GM21576 (cell line): ENCODE measurements around the gene NADK.

Experiments used
- ATAC-seq: cut with Tn5 transposase; IDR thresholded peaks from one replicate; pipeline ENCODE4 v1.9.1; 2021; ENCODE audit warnings: mild to moderate bottlenecking, moderate library complexity; ENCODE audit not compliant: unreplicated experiment

NADK gene, protein sequence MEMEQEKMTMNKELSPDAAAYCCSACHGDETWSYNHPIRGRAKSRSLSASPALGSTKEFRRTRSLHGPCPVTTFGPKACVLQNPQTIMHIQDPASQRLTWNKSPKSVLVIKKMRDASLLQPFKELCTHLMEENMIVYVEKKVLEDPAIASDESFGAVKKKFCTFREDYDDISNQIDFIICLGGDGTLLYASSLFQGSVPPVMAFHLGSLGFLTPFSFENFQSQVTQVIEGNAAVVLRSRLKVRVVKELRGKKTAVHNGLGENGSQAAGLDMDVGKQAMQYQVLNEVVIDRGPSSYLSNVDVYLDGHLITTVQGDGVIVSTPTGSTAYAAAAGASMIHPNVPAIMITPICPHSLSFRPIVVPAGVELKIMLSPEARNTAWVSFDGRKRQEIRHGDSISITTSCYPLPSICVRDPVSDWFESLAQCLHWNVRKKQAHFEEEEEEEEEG

DNA sequence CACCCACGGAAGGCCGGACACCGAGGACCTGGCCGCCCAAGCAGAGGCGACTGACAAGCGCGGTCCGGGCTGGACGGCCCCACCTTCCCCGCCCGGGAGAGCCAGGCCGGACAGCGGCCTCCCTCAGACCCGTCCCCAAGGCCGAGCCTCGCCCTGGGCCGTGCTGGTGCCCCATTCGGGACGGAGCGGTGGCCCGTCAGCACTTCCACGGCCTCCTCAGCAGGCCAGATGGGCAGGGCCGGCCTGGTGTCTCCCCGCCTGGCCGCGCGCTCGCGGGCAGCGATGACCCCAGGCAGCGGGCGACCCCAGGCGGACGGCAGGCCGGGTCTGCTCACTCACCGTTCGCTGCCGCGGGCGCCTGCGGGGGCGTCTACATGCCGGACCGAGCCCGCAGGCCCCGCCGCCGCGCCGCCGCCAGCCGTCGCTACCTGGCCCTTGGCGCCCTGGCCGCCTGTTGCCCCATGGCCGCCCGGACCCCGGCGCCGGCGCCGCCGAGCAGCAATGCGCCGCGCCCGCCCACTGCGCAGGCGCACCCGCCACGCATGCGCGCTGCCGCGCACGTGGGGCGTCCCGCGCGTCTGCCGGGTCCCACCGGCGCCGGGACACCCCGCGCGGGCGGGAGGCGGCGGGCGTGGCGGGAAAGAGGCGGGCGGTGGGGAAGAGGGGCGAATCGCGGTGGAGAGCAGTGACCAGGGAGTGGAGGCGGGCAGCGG is at the start of gene NADK:
Gene NADK, minus strand, starts transcription at position 521 of the 713 bp plus-strand sequence. CDS start 13,064 bp downstream, outside the sequence.
- ATAC-seq = peak; percentile 23

DNA sequence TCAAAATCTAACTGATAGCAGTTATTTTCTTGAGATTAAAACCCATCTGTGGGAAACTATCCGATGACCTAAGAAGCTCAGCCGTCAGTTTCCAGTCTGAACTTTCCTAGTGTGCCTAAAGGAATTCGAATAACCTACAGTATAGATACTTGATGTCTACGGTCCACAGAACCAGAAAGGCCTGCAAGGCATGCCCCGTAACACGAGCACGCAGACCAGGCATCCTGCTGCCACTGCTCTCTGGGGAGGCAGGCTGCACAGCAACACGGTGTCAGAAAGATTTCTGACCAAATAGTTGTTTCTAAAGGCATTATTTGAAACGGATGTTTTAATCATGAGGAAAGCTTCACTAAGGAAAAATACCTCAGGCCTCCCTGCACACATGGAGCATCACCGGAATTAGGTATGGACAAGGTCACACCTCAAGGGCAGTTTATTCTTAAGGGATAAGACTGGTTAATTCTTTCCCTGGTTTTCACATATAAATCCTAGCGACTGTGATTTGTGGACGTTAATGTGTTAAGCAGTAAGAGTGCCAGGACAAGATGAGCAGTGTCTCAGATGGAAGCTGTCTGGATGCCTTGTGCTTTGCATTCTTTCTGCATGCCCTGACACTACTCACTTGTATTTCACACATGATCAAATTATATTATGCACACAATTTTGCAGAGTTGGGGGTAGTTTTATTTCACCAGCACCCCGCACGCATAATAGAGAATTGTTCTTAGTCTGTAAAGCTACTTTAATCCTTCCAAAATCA is 49.0 kb upstream of the NADK start:
- ATAC-seq = no peak

GRCh38 chr1:1826356-1827088 is 48.3 kb upstream of the NADK start:
- ATAC-seq = no peak

- ATAC-seq = no peak
Measured at GRCh38 chr1:1825217-1825616, 46.9 kb upstream of the NADK start.

GRCh38 chr1:1819762-1820161 is 41.5 kb upstream of the NADK start:
- ATAC-seq = no peak

DNA sequence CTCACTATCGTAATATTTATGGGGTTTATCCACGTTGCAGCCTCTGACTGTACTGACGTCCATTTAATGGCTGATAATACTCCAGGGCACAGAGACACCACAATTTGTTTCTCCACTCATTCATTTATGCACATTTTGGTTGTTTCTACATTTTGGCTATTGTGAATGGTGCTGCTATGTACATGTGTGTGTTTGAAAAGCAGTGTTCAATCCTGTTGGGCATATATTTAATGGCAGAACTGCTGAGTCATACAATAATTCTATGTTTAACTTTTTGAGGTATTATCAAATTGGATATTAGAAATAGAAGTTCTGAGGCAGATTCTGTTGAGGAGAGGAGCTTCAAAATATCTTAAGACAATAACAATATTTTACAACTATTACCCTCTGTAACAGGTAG is 39.0 kb upstream of the NADK start:
- ATAC-seq = no peak

DNA sequence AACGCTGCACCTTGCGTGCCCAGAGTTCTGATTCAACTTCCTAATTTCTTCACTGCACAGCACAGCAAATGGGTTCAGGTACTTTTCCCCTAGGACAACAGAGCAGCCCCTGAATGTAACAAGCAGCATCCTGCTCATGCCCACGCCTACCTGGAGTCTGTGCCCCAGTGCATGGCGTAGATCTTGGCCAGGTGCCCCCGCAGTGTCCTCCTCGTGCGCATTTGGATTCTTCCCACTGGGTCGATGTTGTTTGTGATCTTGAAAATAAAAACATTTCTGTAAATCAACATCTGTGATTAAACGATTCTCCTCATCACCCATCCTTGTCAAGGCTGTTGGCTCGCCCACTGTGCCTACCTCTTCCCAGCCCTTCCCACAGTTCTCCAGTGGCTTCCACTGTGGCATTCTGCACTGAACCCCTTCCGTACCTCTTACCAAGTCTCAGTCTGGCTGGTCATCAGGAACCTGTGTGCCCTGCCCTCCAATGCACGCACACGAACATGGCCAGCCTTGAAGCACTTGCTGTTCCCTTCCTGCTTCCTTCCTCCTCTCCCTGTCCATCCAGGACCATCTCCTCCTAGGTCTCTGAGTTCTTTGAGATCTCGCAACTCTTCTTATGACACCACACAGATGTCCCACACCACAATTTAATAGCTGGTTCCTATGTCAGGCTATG is 37.5 kb upstream of the NADK start:
- no peak for ATAC-seq

DNA sequence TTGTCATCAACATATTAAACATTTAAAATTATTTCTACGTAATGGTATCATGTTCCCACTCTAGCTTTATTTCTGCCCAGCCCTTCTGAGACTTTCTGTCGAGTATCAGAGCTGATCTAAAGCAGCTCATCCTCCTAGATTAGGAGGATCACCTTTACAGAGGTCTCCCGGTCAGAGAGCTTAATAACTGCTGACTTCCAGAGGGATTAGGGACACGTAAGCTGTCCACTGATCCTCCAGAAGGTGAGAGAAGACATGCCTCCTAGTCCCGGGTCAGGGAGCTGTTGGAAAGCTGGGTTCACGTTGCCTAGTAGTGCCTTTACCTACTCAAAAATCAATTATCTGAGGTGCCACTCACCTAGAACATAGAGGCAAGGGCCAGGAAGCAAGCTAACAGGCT is 31.2 kb upstream of the NADK start:
- no peak for ATAC-seq

GRCh38 chr1:1808206-1808605 is 29.9 kb upstream of the NADK start:
- no peak for ATAC-seq

DNA sequence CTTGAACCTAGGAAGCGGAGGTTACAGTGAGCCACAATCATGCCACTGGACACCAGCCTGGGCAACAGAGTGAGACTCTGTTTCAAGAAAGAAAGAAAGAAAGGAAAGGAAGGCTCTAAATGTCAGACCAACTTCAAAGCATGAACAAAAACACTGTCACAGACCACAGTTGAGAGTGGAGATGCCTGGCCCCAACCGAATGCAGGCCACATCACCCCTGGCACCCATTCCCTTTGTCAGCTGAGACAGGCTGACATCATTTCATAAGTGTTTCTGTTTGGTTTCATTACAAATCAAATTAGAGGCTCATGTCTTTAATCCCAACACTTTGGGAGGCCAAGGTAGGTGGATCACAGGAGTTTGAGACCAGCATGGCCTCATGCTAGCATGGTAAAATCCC is 28.6 kb upstream of the NADK start:
- ATAC-seq = no peak

DNA sequence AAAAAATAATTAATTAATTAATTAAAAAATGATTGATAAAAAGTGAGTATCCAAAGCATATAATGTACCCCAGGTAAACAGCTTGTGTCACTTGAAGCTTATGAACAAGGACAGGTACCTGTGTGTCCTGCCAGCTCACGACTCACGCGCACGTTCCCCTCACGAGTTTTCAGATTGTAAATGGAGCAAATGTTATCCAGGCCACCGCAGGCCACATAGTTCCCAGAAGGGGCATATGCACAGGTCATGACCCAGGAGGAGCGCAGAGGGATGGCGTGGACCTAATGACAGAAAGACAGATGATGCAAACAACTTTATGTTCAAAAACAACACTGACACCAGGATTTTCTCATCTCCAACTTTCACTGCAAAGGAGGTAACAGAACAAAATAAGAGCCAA is 26.0 kb upstream of the NADK start:
- ATAC-seq = no peak

GRCh38 chr1:1802871-1803270 is 24.6 kb upstream of the NADK start:
- ATAC-seq = no peak

DNA sequence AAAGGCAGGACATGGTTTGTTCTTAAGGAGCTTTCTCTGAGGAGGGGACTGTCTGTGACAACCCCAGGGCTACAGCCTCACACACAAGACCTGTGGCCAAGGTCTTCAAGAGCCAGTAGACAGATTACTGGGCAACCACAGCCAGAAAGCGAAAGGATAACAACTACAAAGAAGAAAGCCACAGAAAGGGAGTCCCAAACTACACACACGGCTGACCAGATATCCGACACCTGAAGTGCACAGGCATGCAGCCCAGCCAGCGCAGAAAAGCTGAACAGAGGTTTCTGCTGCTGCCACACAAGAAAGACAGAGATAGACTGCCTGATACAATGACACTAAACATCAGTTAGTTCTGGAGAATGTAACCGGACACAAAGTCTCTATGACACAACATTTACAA is 21.4 kb upstream of the NADK start:
- ATAC-seq = peak; percentile 63

DNA sequence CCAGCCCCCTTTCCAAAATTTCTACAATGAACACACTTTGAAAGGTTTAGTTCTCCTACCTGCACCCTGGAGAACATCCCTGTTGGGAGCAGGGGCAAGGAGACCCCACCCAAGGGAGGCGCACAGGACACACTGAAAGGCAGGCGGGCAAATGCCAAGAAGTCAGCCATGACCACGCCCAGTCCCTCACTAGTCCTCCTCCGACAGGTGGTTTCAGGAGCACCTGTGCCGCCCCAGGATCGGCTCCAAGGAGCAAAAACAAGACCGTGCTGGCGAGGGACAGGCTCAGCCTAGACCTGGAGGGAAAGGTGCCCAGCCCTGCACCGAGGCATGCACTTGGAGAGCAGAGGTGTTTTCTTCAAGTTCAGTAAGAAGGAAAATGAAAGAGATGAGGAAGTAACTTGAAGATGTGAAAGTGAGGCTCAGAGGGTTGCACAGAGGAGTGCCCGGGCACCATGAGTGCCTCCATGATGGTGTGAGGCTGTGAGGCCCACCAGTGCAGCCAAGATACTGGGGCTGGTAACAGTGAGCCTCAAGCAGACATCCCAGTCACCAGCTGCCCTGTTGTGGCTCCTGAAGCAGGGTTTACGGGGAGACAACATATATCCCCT is 19.6 kb upstream of the NADK start:
- no peak for ATAC-seq

DNA sequence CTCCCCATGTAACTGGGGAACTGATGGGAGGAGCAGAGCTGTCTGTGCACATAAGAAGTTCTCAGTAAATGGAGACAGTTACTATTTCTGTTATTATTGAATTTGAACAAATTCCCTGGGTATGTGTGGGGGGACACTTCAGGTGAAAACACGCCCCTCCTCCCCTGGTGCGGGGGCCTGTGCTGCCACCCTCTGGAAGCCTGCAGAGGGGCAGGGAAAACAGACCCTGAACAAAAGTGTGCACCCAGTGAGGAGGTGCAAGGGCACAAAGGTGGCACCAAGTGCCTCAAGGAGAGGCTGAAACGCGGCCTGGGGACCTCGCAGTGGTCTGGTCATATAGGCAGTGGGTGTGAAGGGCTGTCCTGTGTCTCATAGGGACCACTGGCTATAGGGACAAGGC is 18.2 kb upstream of the NADK start:
- no peak for ATAC-seq

DNA sequence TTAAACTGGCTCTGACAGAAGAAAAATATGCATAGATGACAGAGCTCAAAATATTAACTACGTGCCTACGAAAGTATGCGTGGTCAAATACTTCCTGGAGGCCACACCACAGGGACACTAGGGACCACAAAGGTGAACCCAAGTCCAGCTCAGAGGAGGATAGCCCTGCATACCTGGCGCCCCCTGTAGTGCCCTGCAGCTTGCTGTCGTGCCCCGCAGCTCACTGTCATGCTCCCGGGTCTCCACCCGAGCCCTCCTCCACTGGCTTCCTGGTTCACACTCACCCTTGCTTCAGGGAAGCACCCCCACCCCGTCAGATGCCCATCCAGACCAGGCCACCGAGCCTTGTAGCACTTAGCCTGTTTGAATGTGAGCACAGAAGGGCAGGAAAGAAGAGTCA is 16.7 kb upstream of the NADK start:
- ATAC-seq = no peak

- no peak for ATAC-seq
Measured at GRCh38 chr1:1793481-1794244, 15.4 kb upstream of the NADK start.

GRCh38 chr1:1788646-1789431 is 10.6 kb upstream of the NADK start:
- no peak for ATAC-seq
